ENCODE data around the gene TBX21. TPM values are rescaled to one million over a fixed set of nuclear protein-coding genes. Genes with fewer than 3 reads are reported as not detected.

The TBX21 gene
- total RNA-seq, 2 donors from 2014 or later = 1.8 TPM; not detected in 1

GRCh38 chr17:47695429-47696376 is 37.3 kb upstream of the TBX21 start:
- H3K27ac ChIP-seq = peak overlapping the region; percentile 69 to 88
- no peaks in the 10 kb centered on the region for H3K27me3 ChIP-seq (replicated peaks; ENCODE audit: insufficient read depth)
- no peak for TF ChIP-seq CTCF (IDR thresholded peaks at IDR 0.05)
- peak overlapping the region; percentile 100 for H3K4me3 ChIP-seq
- peaks cover 5% of the 10 kb centered on the region for H3K36me3 ChIP-seq
- ATAC-seq (ENCODE audit: insufficient number of reproducible peaks, low FRiP score, low read depth) (no peak), DNase-seq (ENCODE audit: low spot score) (no peak)
- no peaks in the 10 kb centered on the region for H3K9me3 ChIP-seq
- peaks cover 17 to 23% of the 10 kb centered on the region in 2 donors for H3K4me1 ChIP-seq (ENCODE audit: control insufficient read depth in 1 of 2, low read depth in 2 of 2)

GRCh38 chr17:47696717-47697642 is 36.1 kb upstream of the TBX21 start:
- Histone ChIP-seq H3K27ac (no peak overlapping the region), H3K4me1 (ENCODE audit: control insufficient read depth in 1 of 2, low read depth in 2 of 2) (peaks cover 17 to 23% of the 10 kb centered on the region in 2 donors), H3K27me3 (replicated peaks; ENCODE audit: insufficient read depth) (no peaks in the 10 kb centered on the region), H3K9me3 (no peaks in the 10 kb centered on the region), H3K36me3 (peaks cover 5% of the 10 kb centered on the region), H3K4me3 (no peak overlapping the region)
- no peak for ATAC-seq (ENCODE audit: insufficient number of reproducible peaks, low FRiP score, low read depth)
- DNase-seq (ENCODE audit: low spot score) = no peak
- TF ChIP-seq CTCF (IDR thresholded peaks at IDR 0.05) = no peak

- no peak for TF ChIP-seq CTCF (IDR thresholded peaks at IDR 0.05)
- no peak for ATAC-seq (ENCODE audit: insufficient number of reproducible peaks, low FRiP score, low read depth)
- H3K27me3 ChIP-seq (replicated peaks; ENCODE audit: insufficient read depth) = no peaks in the 10 kb centered on the region
- no peaks in the 10 kb centered on the region for H3K9me3 ChIP-seq
- H3K4me3 ChIP-seq = no peak overlapping the region
- no peak for DNase-seq (ENCODE audit: low spot score)
- H3K4me1 ChIP-seq (ENCODE audit: control insufficient read depth in 1 of 2, low read depth in 2 of 2) = peaks cover 12 to 17% of the 10 kb centered on the region in 2 donors
- no peak overlapping the region for H3K27ac ChIP-seq
- peaks cover 5% of the 10 kb centered on the region for H3K36me3 ChIP-seq
Measured at GRCh38 chr17:47697906-47698711, 34.9 kb upstream of the TBX21 start.

- TF ChIP-seq CTCF (IDR thresholded peaks at IDR 0.05) = peak; percentile 95
- Histone ChIP-seq H3K27me3 (replicated peaks; ENCODE audit: insufficient read depth) (no peaks in the 10 kb centered on the region), H3K27ac (no peak overlapping the region), H3K9me3 (no peaks in the 10 kb centered on the region), H3K4me3 (no peak overlapping the region), H3K36me3 (peaks cover 5% of the 10 kb centered on the region), H3K4me1 (ENCODE audit: control insufficient read depth in 1 of 2, low read depth in 2 of 2) (peaks cover 10 to 12% of the 10 kb centered on the region in 2 donors)
- ATAC-seq (ENCODE audit: insufficient number of reproducible peaks, low FRiP score, low read depth) (no peak), DNase-seq (ENCODE audit: low spot score) (no peak)
Measured at GRCh38 chr17:47698749-47699535, 34.1 kb upstream of the TBX21 start.
